K562 (cell line): Measurements from ENCODE around the gene ABT1. TPM values are rescaled to one million over a fixed set of nuclear protein-coding genes. Genes with fewer than 3 reads are reported as not detected.

ENCODE experiments used
- CREB3 ChIP-seq: fragments of 450-650 bp; conservative IDR thresholded peaks from 2 replicates; pipeline ENCODE4 v1.6.1; 2016; ENCODE audit warnings: missing genetic modification characterization, low read depth, mild to moderate bottlenecking, missing compliant biosample characterization, moderate library complexity
- HMGN3 ChIP-seq: IDR thresholded peaks from 2 replicates; pipeline ENCODE4 v1.6.1; 2011; ENCODE audit warnings: borderline replicate concordance, low read depth, mild to moderate bottlenecking, mixed read lengths, low read length; ENCODE audit not compliant: insufficient read length; ENCODE audit errors: extremely low read depth
- HNRNPH1 ChIP-seq: fragments of 200-400 bp; formaldehyde crosslinking; optimal IDR thresholded peaks from 2 replicates; pipeline ENCODE3; 2017; ENCODE audit warnings: low read depth, mild to moderate bottlenecking, low read length, moderate library complexity
- MCM5 ChIP-seq: fragments of 450-650 bp; IDR thresholded peaks from 2 replicates; pipeline ENCODE4 v1.6.1; 2016; ENCODE audit warnings: low read depth
- MCM7 ChIP-seq, 2 experiments: fragments of 450-650 bp; IDR thresholded peaks; 2 replicates each; pipeline ENCODE4 v1.6.1; 2016 to 2018
- POLR3G ChIP-seq: IDR thresholded peaks from 2 replicates; pipeline ENCODE4 v1.6.1; 2011; ENCODE audit not compliant: insufficient read length, insufficient replicate concordance; ENCODE audit errors: extremely low read depth
- STAG1 ChIP-seq: sonication (generic); formaldehyde crosslinking; IDR thresholded peaks from 2 replicates; pipeline ENCODE4 v1.5.0; 2020; ENCODE audit warnings: missing genetic modification reagents, borderline replicate concordance
- TAF15 ChIP-seq: fragments of 200-400 bp; formaldehyde crosslinking; IDR thresholded peaks from 2 replicates; pipeline ENCODE4 v1.6.1; 2017; ENCODE audit warnings: mild to moderate bottlenecking, low read depth, low read length, moderate library complexity
- VEZF1 ChIP-seq: fragments of 200-800 bp; sonication (Bioruptor generic); IDR thresholded peaks from 2 replicates; pipeline ENCODE4 v1.6.1; 2017; ENCODE audit warnings: missing genetic modification characterization, missing compliant biosample characterization
- ZNF121 ChIP-seq: sonication (generic); formaldehyde crosslinking; conservative IDR thresholded peaks from 2 replicates; pipeline ENCODE4 v1.8.0; 2022; ENCODE audit warnings: missing genetic modification reagents
- ZNF274 ChIP-seq: IDR thresholded peaks from 2 replicates; pipeline ENCODE4 v1.6.1; 2011; ENCODE audit warnings: low read depth, mild to moderate bottlenecking, low read length, moderate library complexity, borderline replicate concordance
- ZNF324 ChIP-seq: fragments of 250-450 bp; sonication (Bioruptor Pico); IDR thresholded peaks from 2 replicates; pipeline ENCODE4 v1.4.0; 2020; ENCODE audit warnings: mild to moderate bottlenecking
- polyA plus RNA-seq, 8 experiments: library from polyadenylated mRNA; depleted of rRNA in 4 of 8; stranded (reverse) in 5 of 8; unstranded in 3 of 8; fragments of >200 nt; fragmentation: Nextera tagmentation in 2 of 8; fragmentation: Illumina TruSeq in 1 of 8; extraction: Ambion mirVana in 2 of 8; extraction: Trizol in 1 of 8; gene quantifications; 2 replicates each; pipeline versions ENCODE4 v1.2.1 to v1.2.3, GENCODE V29; 2011 to 2014; ENCODE audit warnings: inconsistent platforms in 1 of 8, missing spikeins in 1 of 8
- total RNA-seq, 7 experiments: library from RNA; depleted of rRNA in 6 of 7; stranded (reverse); fragments of >200 nt in 6 of 7; fragmentation: Illumina TruSeq in 2 of 7; extraction: Trizol in 2 of 7; gene quantifications; 2 replicates each; pipeline versions ENCODE4 v1.2.1 to v1.2.3, GENCODE V29; 2011 to 2021; ENCODE audit warnings: low replicate concordance in 1 of 7
- TF ChIP-seq, protein P1 (sequence below): sonication (generic); formaldehyde crosslinking; IDR thresholded peaks from 2 replicates; pipeline ENCODE4 v1.8.0; 2022; ENCODE audit warnings: mild to moderate bottlenecking, missing genetic modification reagents, borderline replicate concordance
- TF ChIP-seq, protein P2 (sequence below): fragments of 450-650 bp; IDR thresholded peaks from 2 replicates; pipeline ENCODE4 v1.6.1; 2017; ENCODE audit warnings: antibody characterized with exemption

ABT1 gene
- total and polyA plus RNA-seq, 9 of the 15 experiments (the other 6 are each of a cell fraction or from before 2014, with no cell fraction given): 8.8 to 52.7 (median 40.7) TPM

DNA sequence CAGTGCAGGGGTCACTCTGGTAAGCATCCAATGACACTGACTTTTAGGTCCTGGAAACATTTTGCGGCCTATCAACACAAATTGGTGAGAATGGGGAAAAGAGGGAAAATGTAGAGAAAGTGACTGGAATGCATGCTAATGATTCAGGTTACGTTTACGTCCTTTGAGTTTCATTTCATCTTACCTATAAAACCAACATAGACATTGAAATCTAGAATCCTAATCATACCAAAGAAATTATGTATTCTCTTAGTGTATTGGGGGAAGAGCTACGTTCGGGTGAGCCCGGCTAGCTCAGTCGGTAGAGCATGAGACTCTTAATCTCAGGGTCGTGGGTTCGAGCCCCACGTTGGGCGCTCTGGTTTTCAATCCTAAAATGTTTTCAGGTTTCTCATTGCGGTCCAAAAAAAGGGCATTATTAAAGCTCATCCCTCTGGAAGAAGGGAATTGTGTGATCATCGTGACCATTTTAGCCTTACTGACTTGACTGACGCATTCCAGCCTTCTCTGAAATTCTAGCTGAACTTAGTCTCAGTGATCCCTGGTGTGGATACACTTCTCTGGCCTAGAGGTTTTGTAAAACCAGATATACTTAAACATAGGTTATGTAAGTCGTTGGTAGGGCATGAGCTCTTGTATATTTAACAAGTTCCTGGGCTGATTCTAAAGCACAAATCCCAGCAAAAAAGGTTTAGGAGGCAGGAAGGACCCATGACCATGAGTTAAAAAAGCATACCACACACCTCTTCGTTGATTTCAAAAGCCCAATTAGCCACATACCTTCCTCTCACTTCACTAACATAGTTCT is 40.3 kb upstream of the ABT1 start (continued):
- TF ChIP-seq, protein P1, sequence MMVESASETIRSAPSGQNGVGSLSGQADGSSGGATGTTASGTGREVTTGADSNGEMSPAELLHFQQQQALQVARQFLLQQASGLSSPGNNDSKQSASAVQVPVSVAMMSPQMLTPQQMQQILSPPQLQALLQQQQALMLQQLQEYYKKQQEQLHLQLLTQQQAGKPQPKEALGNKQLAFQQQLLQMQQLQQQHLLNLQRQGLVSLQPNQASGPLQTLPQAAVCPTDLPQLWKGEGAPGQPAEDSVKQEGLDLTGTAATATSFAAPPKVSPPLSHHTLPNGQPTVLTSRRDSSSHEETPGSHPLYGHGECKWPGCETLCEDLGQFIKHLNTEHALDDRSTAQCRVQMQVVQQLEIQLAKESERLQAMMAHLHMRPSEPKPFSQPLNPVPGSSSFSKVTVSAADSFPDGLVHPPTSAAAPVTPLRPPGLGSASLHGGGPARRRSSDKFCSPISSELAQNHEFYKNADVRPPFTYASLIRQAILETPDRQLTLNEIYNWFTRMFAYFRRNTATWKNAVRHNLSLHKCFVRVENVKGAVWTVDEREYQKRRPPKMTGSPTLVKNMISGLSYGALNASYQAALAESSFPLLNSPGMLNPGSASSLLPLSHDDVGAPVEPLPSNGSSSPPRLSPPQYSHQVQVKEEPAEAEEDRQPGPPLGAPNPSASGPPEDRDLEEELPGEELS (CRISPR knock-in tag): peak; percentile 80; the same call in 1 of the 2 replicates
- TF ChIP-seq, protein P2, sequence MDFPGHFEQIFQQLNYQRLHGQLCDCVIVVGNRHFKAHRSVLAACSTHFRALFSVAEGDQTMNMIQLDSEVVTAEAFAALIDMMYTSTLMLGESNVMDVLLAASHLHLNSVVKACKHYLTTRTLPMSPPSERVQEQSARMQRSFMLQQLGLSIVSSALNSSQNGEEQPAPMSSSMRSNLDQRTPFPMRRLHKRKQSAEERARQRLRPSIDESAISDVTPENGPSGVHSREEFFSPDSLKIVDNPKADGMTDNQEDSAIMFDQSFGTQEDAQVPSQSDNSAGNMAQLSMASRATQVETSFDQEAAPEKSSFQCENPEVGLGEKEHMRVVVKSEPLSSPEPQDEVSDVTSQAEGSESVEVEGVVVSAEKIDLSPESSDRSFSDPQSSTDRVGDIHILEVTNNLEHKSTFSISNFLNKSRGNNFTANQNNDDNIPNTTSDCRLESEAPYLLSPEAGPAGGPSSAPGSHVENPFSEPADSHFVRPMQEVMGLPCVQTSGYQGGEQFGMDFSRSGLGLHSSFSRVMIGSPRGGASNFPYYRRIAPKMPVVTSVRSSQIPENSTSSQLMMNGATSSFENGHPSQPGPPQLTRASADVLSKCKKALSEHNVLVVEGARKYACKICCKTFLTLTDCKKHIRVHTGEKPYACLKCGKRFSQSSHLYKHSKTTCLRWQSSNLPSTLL: peak; percentile 87
- no peak for TF ChIP-seq ZNF274
- TF ChIP-seq MCM7 (IDR thresholded peaks at IDR 0.05): peak in 1 of 2 experiments; percentile 35; a peak in 1 of 4 replicates
- TF ChIP-seq TAF15: no peak
- no peak for TF ChIP-seq CREB3 (tag)
- 0 out of 2 replicates have a peak, but pooled peaks have one; percentile 8 for TF ChIP-seq ZNF324
- no peak for TF ChIP-seq HNRNPH1
- TF ChIP-seq POLR3G: peak; percentile 31
- 0 out of 2 replicates have a peak, but pooled peaks have one; percentile 30 for TF ChIP-seq VEZF1 (CRISPR knock-in tag)
- TF ChIP-seq ZNF121 (CRISPR knock-in tag): no peak
- no peak for TF ChIP-seq MCM5
- TF ChIP-seq STAG1: no peak
- TF ChIP-seq HMGN3: no peak
